HepG2 (cell line): ENCODE measurements around the gene IRF5. TPM values are rescaled to one million over a fixed set of nuclear protein-coding genes. Genes with fewer than 3 reads are reported as not detected.

Experiments
- ATAC-seq: fragments of 200-7000 bp; cut with Tn5 transposase; 3 replicates; pipeline ENCODE4 v1.9.1; 2020; ENCODE audit warnings: mild to moderate bottlenecking, moderate library complexity
- BruUV-seq: library from RNA; stranded (reverse); fragments of 400-500 nt; replicated peaks from 2 replicates; lab custom pipeline; 2021; lab: Mats Ljungman, UMichigan
- CTCF ChIA-PET: fragments of 300-600 bp; formaldehyde crosslinking; extraction: SDS; loops from one replicate; lab custom pipeline; 2021; ENCODE audit warnings: low total read pairs, inconsistent platforms, low intra/inter-chr PET ratio; lab: Yijun Ruan, JAX
- POLR2A ChIA-PET: fragments of 350-600 bp; sonication (Branson Sonifier 250); formaldehyde crosslinking; loops from one replicate; lab custom pipeline; 2020; ENCODE audit warnings: antibody characterized with exemption, inconsistent platforms; lab: Yijun Ruan, JAX
- DNase-seq: peaks from one replicate; pipeline ENCODE4 v3.0.0-alpha.2; 2015; ENCODE audit warnings: low spot score
- FAIRE-seq: peaks from 3 replicates; lab custom pipeline; 2011; peaks lifted over from hg19 to GRCh38; lab: Jason Lieb, UNC
- H2AFZ ChIP-seq: one replicate; pipeline ENCODE4 v1.6.1; 2011; ENCODE audit warnings: low read length, inconsistent platforms
- H3K27ac ChIP-seq: fragments of 300-600 bp; 3 replicates; pipeline ENCODE4 v1.8.0; 2011; ENCODE audit warnings: mixed run types, mild to moderate bottlenecking, mixed read lengths, low read length, inconsistent platforms; ENCODE audit not compliant: insufficient read depth; ENCODE audit errors: extremely low read length
- H3K27me3 ChIP-seq, 2 experiments: fragments of 200-600 bp in 1 of 2; 2 replicates in 1 of 2; 3 replicates in 1 of 2; pipeline versions ENCODE4 v1.6.0 to v1.8.0; 2011; ENCODE audit warnings: low read length in 2 of 2, mild to moderate bottlenecking in 2 of 2, moderate library complexity in 2 of 2, inconsistent platforms in 1 of 2; ENCODE audit not compliant: insufficient read depth in 2 of 2, control insufficient read depth in 1 of 2
- H3K36me3 ChIP-seq, 2 experiments: fragments of 200-600 bp in 1 of 2; replicated peaks in 1 of 2; 2 replicates in 1 of 2; 3 replicates in 1 of 2; pipeline versions ENCODE4 v1.5.1 to v1.8.0; 2011; ENCODE audit warnings: low read length in 2 of 2, inconsistent platforms in 1 of 2; ENCODE audit not compliant: insufficient read depth in 2 of 2, control insufficient read depth in 1 of 2
- H3K4me1 ChIP-seq: 2 replicates; pipeline ENCODE4 v1.5.1; 2012; ENCODE audit warnings: low read length, inconsistent platforms; ENCODE audit not compliant: insufficient read depth
- H3K4me2 ChIP-seq: 2 replicates; pipeline ENCODE4 v1.6.0; 2011; ENCODE audit warnings: low read depth, low read length, inconsistent platforms
- H3K4me3 ChIP-seq, 3 experiments: fragments of 200-600 bp in 1 of 3; sonication (generic), shearing (Covaris generic) in 1 of 3; replicated peaks in 1 of 3; 2 replicates each; pipeline ENCODE4 v1.5.1; 2011 to 2016; ENCODE audit warnings: low read length in 3 of 3, inconsistent platforms in 2 of 3, low read depth in 2 of 3, mild to moderate bottlenecking in 2 of 3, control low read depth in 1 of 3, mixed read lengths in 1 of 3; ENCODE audit not compliant: insufficient read depth in 1 of 3
- H3K79me2 ChIP-seq: one replicate; pipeline ENCODE4 v1.6.1; 2011; ENCODE audit warnings: low read length, inconsistent platforms; ENCODE audit not compliant: insufficient read depth
- H3K9ac ChIP-seq: 2 replicates; pipeline ENCODE4 v1.6.0; 2011; ENCODE audit warnings: mild to moderate bottlenecking, low read depth, low read length, inconsistent platforms; ENCODE audit not compliant: insufficient read depth
- H3K9me3 ChIP-seq: 2 replicates; pipeline ENCODE4 v1.5.1; 2012; ENCODE audit warnings: mild to moderate bottlenecking, low read length
- H4K20me1 ChIP-seq: 2 replicates; pipeline ENCODE4 v1.6.0; 2011; ENCODE audit warnings: inconsistent platforms, mild to moderate bottlenecking, low read length, moderate library complexity; ENCODE audit not compliant: insufficient read depth
- BCL6 ChIP-seq: IDR thresholded peaks from 2 replicates; pipeline ENCODE4 v1.6.1; 2016; ENCODE audit warnings: missing genetic modification reagents, missing compliant biosample characterization
- ONECUT2 ChIP-seq: sonication (generic); formaldehyde crosslinking; IDR thresholded peaks from 2 replicates; pipeline ENCODE4 v1.4.0; 2020; ENCODE audit warnings: missing genetic modification reagents
- PRPF4 ChIP-seq: fragments of 200-400 bp; formaldehyde crosslinking; IDR thresholded peaks from 2 replicates; pipeline ENCODE4 v1.6.1; 2016; ENCODE audit warnings: low read length, low read depth; ENCODE audit not compliant: poor library complexity, severe bottlenecking
- TBL1XR1 ChIP-seq: fragments of 150-350 bp; IDR thresholded peaks from 2 replicates; pipeline ENCODE4 v1.6.1; 2014; ENCODE audit warnings: borderline replicate concordance, low read length; ENCODE audit not compliant: partially characterized antibody
- ZNF256 ChIP-seq: sonication (generic); formaldehyde crosslinking; conservative IDR thresholded peaks from 2 replicates; pipeline ENCODE4 v1.4.0; 2020; ENCODE audit warnings: missing genetic modification reagents
- ZNF432 ChIP-seq: sonication (generic); formaldehyde crosslinking; IDR thresholded peaks from 2 replicates; pipeline ENCODE4 v1.5.0; 2020; ENCODE audit warnings: missing genetic modification reagents, mild to moderate bottlenecking, borderline replicate concordance
- ZNF577 ChIP-seq: sonication (generic); formaldehyde crosslinking; IDR thresholded peaks from 2 replicates; pipeline ENCODE4 v1.4.0; 2020; ENCODE audit warnings: mild to moderate bottlenecking, low read depth, missing genetic modification reagents, borderline replicate concordance
- ZNF687 ChIP-seq: sonication (generic); formaldehyde crosslinking; IDR thresholded peaks from 2 replicates; pipeline ENCODE4 v1.5.1; 2020; ENCODE audit warnings: mild to moderate bottlenecking, missing genetic modification reagents, moderate library complexity
- ZNF776 ChIP-seq: sonication (generic); formaldehyde crosslinking; IDR thresholded peaks from 2 replicates; pipeline ENCODE4 v1.4.0; 2020; ENCODE audit warnings: mild to moderate bottlenecking, missing genetic modification reagents
- ZNF777 ChIP-seq: sonication (generic); formaldehyde crosslinking; IDR thresholded peaks from 2 replicates; pipeline ENCODE4 v1.4.0; 2020; ENCODE audit warnings: missing genetic modification reagents
- ZSCAN20 ChIP-seq: sonication (generic); formaldehyde crosslinking; IDR thresholded peaks from 2 replicates; pipeline ENCODE4 v1.4.0; 2020; ENCODE audit warnings: missing genetic modification reagents, mild to moderate bottlenecking, borderline replicate concordance
- WGBS: methylation state at CpG from one replicate; pipeline ENCODE4 v1.1.6; 2017; ENCODE audit warnings: low lambda C conversion rate; 5-methylcytosine and 5-hydroxymethylcytosine counted together
- in situ Hi-C: cut with HindIII; loops from 2 replicates; pipeline ENCODE4 v1.10.0; 2017; ENCODE audit warnings: low pct_unique_long_range_greater_than_20kb; ENCODE audit not compliant: extremely low pct_ligation_motif_present
- intact Hi-C: fragments of 100-400 bp; cut with micrococcal nuclease; formaldehyde crosslinking; loops from one replicate; pipeline ENCODE4 v1.10.0; 2022; ENCODE audit not compliant: unreplicated experiment
- polyA plus RNA-seq, 8 experiments: library from polyadenylated mRNA; depleted of rRNA in 3 of 8; stranded (reverse) in 7 of 8; unstranded in 1 of 8; fragments of >200 nt; fragmentation: Illumina TruSeq in 4 of 8; extraction: Trizol in 4 of 8; gene quantifications; 2 replicates each; pipeline versions ENCODE4 v1.2.1 to v1.2.3, GENCODE V29; 2011 to 2016; ENCODE audit warnings: low read depth in 4 of 8, missing spikeins in 1 of 8, mixed read lengths in 1 of 8; ENCODE audit not compliant: insufficient read depth in 1 of 8
- total RNA-seq, 5 experiments: library from RNA; depleted of rRNA; stranded (reverse); fragments of >200 nt; fragmentation: Illumina TruSeq; extraction: Trizol; gene quantifications; 2 replicates each; pipeline ENCODE4 v1.2.3, GENCODE V29; 2016; ENCODE audit warnings: low read depth in 1 of 5
- TF ChIP-seq, protein P1 (sequence below): sonication (generic); formaldehyde crosslinking; IDR thresholded peaks from 2 replicates; pipeline ENCODE4; 2020; ENCODE audit warnings: missing genetic modification reagents, mild to moderate bottlenecking, borderline replicate concordance
- TF ChIP-seq, protein P2 (sequence below): sonication (generic); formaldehyde crosslinking; conservative IDR thresholded peaks from 2 replicates; pipeline ENCODE4 v1.4.0; 2020; ENCODE audit warnings: missing genetic modification reagents

Gene IRF5
- total and polyA plus RNA-seq, 2 of the 13 experiments (the other 11 are each of a cell fraction or from before 2014, with no cell fraction given), result 2.0 to 2.9 TPM

GRCh38 chr7:128909625-128910568, 27.8 kb upstream of the IRF5 start:
- Histone ChIP-seq H4K20me1 (no peaks in the 10 kb centered on the region), H3K27ac (no peak overlapping the region), H3K4me2 (peak overlapping the region; percentile 61), H3K4me3 (peak overlapping the region in 2 of 3 experiments; percentile 29 to 54; a peak in 3 of 6 replicates), H3K79me2 (no peaks in the 10 kb centered on the region), H3K9me3 (no peaks in the 10 kb centered on the region), H3K4me1 (peaks cover 26% of the 10 kb centered on the region), H3K36me3 (no peaks in the 10 kb centered on the region), H3K9ac (no peak overlapping the region), H3K27me3 (peaks cover 0 to 53% of the 10 kb centered on the region in 2 experiments; a peak in 3 of 5 replicates), H2AFZ (no peak overlapping the region)
- ChIA-PET CTCF (no interaction called here), POLR2A (no interaction called here)
- FAIRE-seq (no peak), ATAC-seq (peak; percentile 9), DNase-seq (no peak)
- BruUV-seq, result no TSS peak
- no peak for TF ChIP-seq ONECUT2
- TF ChIP-seq ZNF577 (CRISPR knock-in tag), result no peak
- no peak for TF ChIP-seq PRPF4
- no peak for TF ChIP-seq TBL1XR1
- TF ChIP-seq, protein P1, sequence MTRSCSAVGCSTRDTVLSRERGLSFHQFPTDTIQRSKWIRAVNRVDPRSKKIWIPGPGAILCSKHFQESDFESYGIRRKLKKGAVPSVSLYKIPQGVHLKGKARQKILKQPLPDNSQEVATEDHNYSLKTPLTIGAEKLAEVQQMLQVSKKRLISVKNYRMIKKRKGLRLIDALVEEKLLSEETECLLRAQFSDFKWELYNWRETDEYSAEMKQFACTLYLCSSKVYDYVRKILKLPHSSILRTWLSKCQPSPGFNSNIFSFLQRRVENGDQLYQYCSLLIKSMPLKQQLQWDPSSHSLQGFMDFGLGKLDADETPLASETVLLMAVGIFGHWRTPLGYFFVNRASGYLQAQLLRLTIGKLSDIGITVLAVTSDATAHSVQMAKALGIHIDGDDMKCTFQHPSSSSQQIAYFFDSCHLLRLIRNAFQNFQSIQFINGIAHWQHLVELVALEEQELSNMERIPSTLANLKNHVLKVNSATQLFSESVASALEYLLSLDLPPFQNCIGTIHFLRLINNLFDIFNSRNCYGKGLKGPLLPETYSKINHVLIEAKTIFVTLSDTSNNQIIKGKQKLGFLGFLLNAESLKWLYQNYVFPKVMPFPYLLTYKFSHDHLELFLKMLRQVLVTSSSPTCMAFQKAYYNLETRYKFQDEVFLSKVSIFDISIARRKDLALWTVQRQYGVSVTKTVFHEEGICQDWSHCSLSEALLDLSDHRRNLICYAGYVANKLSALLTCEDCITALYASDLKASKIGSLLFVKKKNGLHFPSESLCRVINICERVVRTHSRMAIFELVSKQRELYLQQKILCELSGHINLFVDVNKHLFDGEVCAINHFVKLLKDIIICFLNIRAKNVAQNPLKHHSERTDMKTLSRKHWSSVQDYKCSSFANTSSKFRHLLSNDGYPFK (CRISPR knock-in tag), result no peak
- TF ChIP-seq ZSCAN20, result no peak
- peak; percentile 40; the same call in 1 of the 2 replicates for TF ChIP-seq ZNF777
- TF ChIP-seq BCL6, result no peak
- TF ChIP-seq ZNF776, result no peak
- no peak for TF ChIP-seq ZNF432 (CRISPR knock-in tag)
- TF ChIP-seq, protein P2, sequence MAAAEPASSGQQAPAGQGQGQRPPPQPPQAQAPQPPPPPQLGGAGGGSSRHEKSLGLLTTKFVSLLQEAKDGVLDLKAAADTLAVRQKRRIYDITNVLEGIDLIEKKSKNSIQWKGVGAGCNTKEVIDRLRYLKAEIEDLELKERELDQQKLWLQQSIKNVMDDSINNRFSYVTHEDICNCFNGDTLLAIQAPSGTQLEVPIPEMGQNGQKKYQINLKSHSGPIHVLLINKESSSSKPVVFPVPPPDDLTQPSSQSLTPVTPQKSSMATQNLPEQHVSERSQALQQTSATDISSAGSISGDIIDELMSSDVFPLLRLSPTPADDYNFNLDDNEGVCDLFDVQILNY (CRISPR knock-in tag), result no peak
- peak; percentile 36 for TF ChIP-seq ZNF687 (CRISPR knock-in tag)
- TF ChIP-seq ZNF256, result no peak
- intact Hi-C loops, result no loop called here
- 9% methylated on average over 24 of the region's 42 CpGs for WGBS
- in situ Hi-C loops, result loop anchor here (5.0 kb wide), 2 partner anchors 37 to 182 kb away; no protein-coding TSS in a partner anchor
